ENCODE measurements around the gene LAMA1. TPM values are rescaled to one million over a fixed set of nuclear protein-coding genes. Genes with fewer than 3 reads are reported as not detected.

Gene LAMA1
- total RNA-seq, 1 experiment from 2014 or later, result 28.8 TPM

DNA sequence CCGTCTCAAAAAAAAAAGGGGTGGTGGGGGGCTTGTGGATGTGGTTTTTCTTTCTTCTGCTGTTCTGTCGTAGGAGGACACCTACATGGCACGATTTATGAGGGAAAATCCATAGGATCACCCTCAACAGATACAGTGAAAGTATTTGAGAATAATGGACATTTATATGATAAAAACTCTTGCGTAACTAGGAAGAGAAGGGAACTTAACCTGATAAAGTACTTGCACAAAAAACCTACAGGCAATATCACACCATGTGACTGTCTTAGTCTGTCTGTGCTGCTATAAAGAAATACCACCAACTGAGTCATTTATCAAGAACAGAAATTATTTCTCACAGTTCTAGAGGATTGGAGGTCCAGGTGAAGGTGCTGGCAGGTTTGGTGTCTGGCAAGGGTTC lies 21.8 kb upstream of the LAMA1 start:
- no peak overlapping the region for H2BK12ac ChIP-seq (ENCODE audit: insufficient read length, low read depth, low read length)
- H3K56ac ChIP-seq (ENCODE audit: insufficient read length, low read depth, low read length), result no peak overlapping the region
- H3K4ac ChIP-seq (ENCODE audit: low read depth, low read length), result no peak overlapping the region
- H3K4me2 ChIP-seq (ENCODE audit: insufficient read depth, insufficient read length, low read length), result no peak overlapping the region
- no peaks in the 10 kb centered on the region for H3K9me3 Mint-ChIP-seq
- no peak overlapping the region for H3K23ac ChIP-seq (ENCODE audit: insufficient read length, low read depth, low read length)
- TF ChIP-seq, protein P1, sequence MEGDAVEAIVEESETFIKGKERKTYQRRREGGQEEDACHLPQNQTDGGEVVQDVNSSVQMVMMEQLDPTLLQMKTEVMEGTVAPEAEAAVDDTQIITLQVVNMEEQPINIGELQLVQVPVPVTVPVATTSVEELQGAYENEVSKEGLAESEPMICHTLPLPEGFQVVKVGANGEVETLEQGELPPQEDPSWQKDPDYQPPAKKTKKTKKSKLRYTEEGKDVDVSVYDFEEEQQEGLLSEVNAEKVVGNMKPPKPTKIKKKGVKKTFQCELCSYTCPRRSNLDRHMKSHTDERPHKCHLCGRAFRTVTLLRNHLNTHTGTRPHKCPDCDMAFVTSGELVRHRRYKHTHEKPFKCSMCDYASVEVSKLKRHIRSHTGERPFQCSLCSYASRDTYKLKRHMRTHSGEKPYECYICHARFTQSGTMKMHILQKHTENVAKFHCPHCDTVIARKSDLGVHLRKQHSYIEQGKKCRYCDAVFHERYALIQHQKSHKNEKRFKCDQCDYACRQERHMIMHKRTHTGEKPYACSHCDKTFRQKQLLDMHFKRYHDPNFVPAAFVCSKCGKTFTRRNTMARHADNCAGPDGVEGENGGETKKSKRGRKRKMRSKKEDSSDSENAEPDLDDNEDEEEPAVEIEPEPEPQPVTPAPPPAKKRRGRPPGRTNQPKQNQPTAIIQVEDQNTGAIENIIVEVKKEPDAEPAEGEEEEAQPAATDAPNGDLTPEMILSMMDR (conservative IDR thresholded peaks at IDR 0.05), result no peak
- H2BK15ac ChIP-seq (ENCODE audit: low read depth, low read length), result no peak overlapping the region
- H3K9ac ChIP-seq (ENCODE audit: extremely low read depth, insufficient read length, low read length), result no peak overlapping the region
- H3K4me1 ChIP-seq (ENCODE audit: insufficient read depth, low read length), result no peaks in the 10 kb centered on the region
- DNase-seq, result no peak
- H3K79me1 ChIP-seq (ENCODE audit: insufficient read depth, low read depth, low read length, poor library complexity, severe bottlenecking), result no peaks in the 10 kb centered on the region
- no peaks in the 10 kb centered on the region for H3K27me3 Mint-ChIP-seq (ENCODE audit: low read depth)
- H2AK5ac ChIP-seq (ENCODE audit: insufficient read length, low read length), result no peak overlapping the region
- H3K4me1 Mint-ChIP-seq, result no peaks in the 10 kb centered on the region
- no peak overlapping the region for H3K4me3 Mint-ChIP-seq
- H2AFZ ChIP-seq (ENCODE audit: low read length), result no peak overlapping the region
- H3K36me3 Mint-ChIP-seq (ENCODE audit: insufficient read depth in 1 of 3, low read depth in 3 of 3), result no peaks in the 10 kb centered on the region
- no CpG with 5 or more reads among the region's 4 CpGs for WGBS (ENCODE audit: extremely low coverage, insufficient read length, low lambda C conversion rate)
- no peak overlapping the region for H4K8ac ChIP-seq (replicated peaks; ENCODE audit: insufficient read length, low read depth, low read length)
- H2BK5ac ChIP-seq (ENCODE audit: insufficient read length, low read length), result no peak overlapping the region
- no peaks in the 10 kb centered on the region for H3K23me2 ChIP-seq (ENCODE audit: insufficient read length, low read depth, low read length, poor library complexity, severe bottlenecking)
- H2BK120ac ChIP-seq (ENCODE audit: low read depth, low read length, poor library complexity, severe bottlenecking), result no peak overlapping the region
- no peak overlapping the region for H4K91ac ChIP-seq (ENCODE audit: insufficient read length, low read depth, low read length)
- no peak overlapping the region for H2BK20ac ChIP-seq (ENCODE audit: low read depth, low read length, poor library complexity, severe bottlenecking)
- H3K18ac ChIP-seq (ENCODE audit: insufficient read length, low read depth, low read length), result no peak overlapping the region
- H3K79me2 ChIP-seq (ENCODE audit: insufficient read depth, low read length), result no peaks in the 10 kb centered on the region
- no peaks in the 10 kb centered on the region for H3K27me3 ChIP-seq (ENCODE audit: insufficient read depth, low read length)
- no peak overlapping the region for H3K14ac ChIP-seq (ENCODE audit: insufficient read depth, low read length)
- no peaks in the 10 kb centered on the region for H3K9me3 ChIP-seq (ENCODE audit: control insufficient read depth, low read depth, low read length)
- no peak overlapping the region for H3T11ph ChIP-seq (ENCODE audit: low read length)
- H3K27ac Mint-ChIP-seq, result no peak overlapping the region
- no peaks in the 10 kb centered on the region for H4K20me1 ChIP-seq (ENCODE audit: control insufficient read depth, insufficient read depth, insufficient read length)
- H4K5ac ChIP-seq (ENCODE audit: insufficient read length, low read depth, low read length), result no peak overlapping the region
- no peak overlapping the region for H3K27ac ChIP-seq (ENCODE audit: insufficient read length, low read depth, low read length)
